Ovary (tissue), 3 donors: Measurements from ENCODE around the gene EXOC3L1.

Experiments used
- POLR2A ChIP-seq: fragments of 450-650 bp; IDR thresholded peaks from one replicate; pipeline ENCODE4 v1.6.1; 2017; ENCODE audit warnings: antibody characterized with exemption, mild to moderate bottlenecking, moderate library complexity
- TF ChIP-seq, protein P1 (sequence below), 3 donors: fragments of 450-650 bp in 2 of 3; fragments of 200-600 bp in 1 of 3; IDR thresholded peaks; one replicate each; pipeline versions ENCODE4 v1.5.1 to v1.8.0; 2016 to 2022; ENCODE audit warnings: antibody characterized with exemption in 3 of 3, mild to moderate bottlenecking in 1 of 3
- donor health status: DM: no; HTN: no; CAD: no.

- TF ChIP-seq, protein P1, sequence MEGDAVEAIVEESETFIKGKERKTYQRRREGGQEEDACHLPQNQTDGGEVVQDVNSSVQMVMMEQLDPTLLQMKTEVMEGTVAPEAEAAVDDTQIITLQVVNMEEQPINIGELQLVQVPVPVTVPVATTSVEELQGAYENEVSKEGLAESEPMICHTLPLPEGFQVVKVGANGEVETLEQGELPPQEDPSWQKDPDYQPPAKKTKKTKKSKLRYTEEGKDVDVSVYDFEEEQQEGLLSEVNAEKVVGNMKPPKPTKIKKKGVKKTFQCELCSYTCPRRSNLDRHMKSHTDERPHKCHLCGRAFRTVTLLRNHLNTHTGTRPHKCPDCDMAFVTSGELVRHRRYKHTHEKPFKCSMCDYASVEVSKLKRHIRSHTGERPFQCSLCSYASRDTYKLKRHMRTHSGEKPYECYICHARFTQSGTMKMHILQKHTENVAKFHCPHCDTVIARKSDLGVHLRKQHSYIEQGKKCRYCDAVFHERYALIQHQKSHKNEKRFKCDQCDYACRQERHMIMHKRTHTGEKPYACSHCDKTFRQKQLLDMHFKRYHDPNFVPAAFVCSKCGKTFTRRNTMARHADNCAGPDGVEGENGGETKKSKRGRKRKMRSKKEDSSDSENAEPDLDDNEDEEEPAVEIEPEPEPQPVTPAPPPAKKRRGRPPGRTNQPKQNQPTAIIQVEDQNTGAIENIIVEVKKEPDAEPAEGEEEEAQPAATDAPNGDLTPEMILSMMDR (IDR thresholded peaks at IDR 0.05), result no peak
- no peak for TF ChIP-seq POLR2A
These were observed 22.8 kb upstream of the EXOC3L1 start for GRCh38 chr16:67212766-67213165.
